ENCODE data around the gene BCAT1. TPM values are rescaled to one million over a fixed set of nuclear protein-coding genes. Genes with fewer than 3 reads are reported as not detected.

Gene BCAT1
- total RNA-seq, 3 donors from 2014 or later (not counting 1 experiment from before 2014, with no cell fraction given): 0.61 to 4.4 (median 1.3) TPM

DNA sequence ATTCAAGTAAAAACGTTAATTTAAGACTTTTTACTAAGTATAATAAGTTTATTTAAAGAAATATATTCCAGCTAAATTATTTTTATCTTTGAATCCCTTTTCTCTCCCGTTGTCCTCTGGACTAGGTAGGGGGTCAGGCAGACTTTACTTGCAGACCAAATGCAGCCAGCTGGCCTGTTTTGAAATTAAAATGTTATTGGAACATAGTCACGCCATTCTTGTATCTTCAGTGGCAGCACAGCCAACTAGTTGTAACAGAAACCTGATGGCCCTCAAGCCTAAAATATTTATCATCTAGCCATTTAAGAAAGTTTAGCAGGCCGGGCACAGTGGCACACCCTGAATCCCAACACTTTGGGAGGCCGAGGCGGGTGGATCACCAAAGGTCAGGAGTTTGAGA, 52.7 kb downstream of the BCAT1 start:
- Mint-ChIP-seq H3K4me1 (peaks cover 0 to 4% of the 10 kb centered on the region in 2 donors), H3K36me3 (no peaks in the 10 kb centered on the region), H3K27ac (no peak overlapping the region), H3K27me3 (ENCODE audit: low read depth in 2 of 2) (peaks cover 13 to 26% of the 10 kb centered on the region in 2 donors), H3K4me3 (no peak overlapping the region), H3K9me3 (no peaks in the 10 kb centered on the region)
- Histone ChIP-seq H3K9me3 (ENCODE audit: control insufficient read depth, insufficient read depth, low read length) (no peaks in the 10 kb centered on the region), H3K27me3 (ENCODE audit: control insufficient read depth, insufficient read depth, low read length) (no peaks in the 10 kb centered on the region), H3K27ac (ENCODE audit: low read length) (no peak overlapping the region), H3K4me1 (ENCODE audit: control insufficient read depth, insufficient read depth, low read length) (no peaks in the 10 kb centered on the region), H3K4me3 (ENCODE audit: low read length) (no peak overlapping the region), H3K36me3 (ENCODE audit: control insufficient read depth, insufficient read depth, low read length) (no peaks in the 10 kb centered on the region)
- DNase-seq: no peak
- TF ChIP-seq, protein P1, sequence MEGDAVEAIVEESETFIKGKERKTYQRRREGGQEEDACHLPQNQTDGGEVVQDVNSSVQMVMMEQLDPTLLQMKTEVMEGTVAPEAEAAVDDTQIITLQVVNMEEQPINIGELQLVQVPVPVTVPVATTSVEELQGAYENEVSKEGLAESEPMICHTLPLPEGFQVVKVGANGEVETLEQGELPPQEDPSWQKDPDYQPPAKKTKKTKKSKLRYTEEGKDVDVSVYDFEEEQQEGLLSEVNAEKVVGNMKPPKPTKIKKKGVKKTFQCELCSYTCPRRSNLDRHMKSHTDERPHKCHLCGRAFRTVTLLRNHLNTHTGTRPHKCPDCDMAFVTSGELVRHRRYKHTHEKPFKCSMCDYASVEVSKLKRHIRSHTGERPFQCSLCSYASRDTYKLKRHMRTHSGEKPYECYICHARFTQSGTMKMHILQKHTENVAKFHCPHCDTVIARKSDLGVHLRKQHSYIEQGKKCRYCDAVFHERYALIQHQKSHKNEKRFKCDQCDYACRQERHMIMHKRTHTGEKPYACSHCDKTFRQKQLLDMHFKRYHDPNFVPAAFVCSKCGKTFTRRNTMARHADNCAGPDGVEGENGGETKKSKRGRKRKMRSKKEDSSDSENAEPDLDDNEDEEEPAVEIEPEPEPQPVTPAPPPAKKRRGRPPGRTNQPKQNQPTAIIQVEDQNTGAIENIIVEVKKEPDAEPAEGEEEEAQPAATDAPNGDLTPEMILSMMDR (IDR thresholded peaks at IDR 0.05): no peak
- no peak for ATAC-seq
- WGBS (ENCODE audit: insufficient coverage): 93% methylated on average over 5 of the region's 6 CpGs
- intact Hi-C loops (cut with micrococcal nuclease): no loop called here

DNA sequence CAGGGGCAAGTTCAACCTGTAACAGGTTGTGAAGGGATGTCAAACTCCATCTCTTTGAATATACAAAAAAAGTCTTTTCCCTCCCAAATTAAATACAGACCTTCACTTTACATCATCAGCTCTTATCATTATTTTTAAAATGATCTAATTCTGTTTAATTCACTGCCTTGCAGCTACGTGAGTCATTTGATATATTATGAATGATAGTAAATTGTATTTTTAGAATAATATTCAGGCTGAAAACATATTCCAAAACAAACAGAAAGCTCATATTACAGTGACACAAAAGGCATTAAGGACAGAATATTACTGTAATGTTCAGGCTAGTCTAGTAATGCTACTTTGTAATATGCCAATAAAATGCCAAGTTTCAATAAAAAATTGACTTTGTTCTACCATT, 53.3 kb downstream of the BCAT1 start:
- intact Hi-C loops (cut with micrococcal nuclease): no loop called here

DNA sequence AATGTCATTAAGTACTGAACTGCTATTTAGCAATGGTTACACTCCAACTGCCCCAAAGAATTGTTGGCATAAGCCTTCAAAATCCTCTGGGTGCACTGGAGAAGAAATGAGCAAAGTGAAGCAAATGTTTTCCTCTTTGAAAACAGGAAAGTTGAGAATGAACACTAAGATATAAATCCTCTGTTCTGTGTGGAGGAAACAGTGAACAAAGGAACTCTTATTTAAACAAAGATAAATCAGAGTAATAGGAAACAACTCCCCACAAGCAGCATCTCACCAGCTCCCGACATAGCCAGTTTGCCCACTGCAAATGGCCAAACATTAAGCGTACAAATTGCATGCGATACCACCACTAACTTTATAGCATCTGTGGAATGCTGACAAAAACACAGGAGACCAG, 54.0 kb downstream of the BCAT1 start:
- Mint-ChIP-seq H3K4me3 (no peak overlapping the region), H3K27ac (no peak overlapping the region), H3K36me3 (no peaks in the 10 kb centered on the region), H3K9me3 (no peaks in the 10 kb centered on the region), H3K27me3 (ENCODE audit: low read depth in 2 of 2) (peaks cover 9 to 26% of the 10 kb centered on the region in 2 donors), H3K4me1 (no peaks in the 10 kb centered on the region)
- DNase-seq (no peak), ATAC-seq (no peak)
- intact Hi-C loops (cut with micrococcal nuclease): no loop called here
- TF ChIP-seq, protein P1 (IDR thresholded peaks at IDR 0.05): no peak
- Histone ChIP-seq H3K36me3 (ENCODE audit: control insufficient read depth, insufficient read depth, low read length) (no peaks in the 10 kb centered on the region), H3K27ac (ENCODE audit: low read length) (no peak overlapping the region), H3K27me3 (ENCODE audit: control insufficient read depth, insufficient read depth, low read length) (no peaks in the 10 kb centered on the region), H3K9me3 (ENCODE audit: control insufficient read depth, insufficient read depth, low read length) (no peaks in the 10 kb centered on the region), H3K4me3 (ENCODE audit: low read length) (no peak overlapping the region), H3K4me1 (ENCODE audit: control insufficient read depth, insufficient read depth, low read length) (no peaks in the 10 kb centered on the region)
- WGBS (ENCODE audit: insufficient coverage): 79% methylated on average over 3 of the region's 3 CpGs

More for the DNA sequence above, 53.3 kb downstream of the BCAT1 start:
- DNase-seq (no peak), ATAC-seq (no peak)
- peaks cover 9 to 26% of the 10 kb centered on the region in 2 donors for H3K27me3 Mint-ChIP-seq (ENCODE audit: low read depth in 2 of 2)
- no peak overlapping the region for H3K27ac Mint-ChIP-seq
- Histone ChIP-seq H3K27ac (ENCODE audit: low read length) (no peak overlapping the region), H3K4me3 (ENCODE audit: low read length) (no peak overlapping the region), H3K36me3 (ENCODE audit: control insufficient read depth, insufficient read depth, low read length) (no peaks in the 10 kb centered on the region), H3K4me1 (ENCODE audit: control insufficient read depth, insufficient read depth, low read length) (no peaks in the 10 kb centered on the region), H3K9me3 (ENCODE audit: control insufficient read depth, insufficient read depth, low read length) (no peaks in the 10 kb centered on the region), H3K27me3 (ENCODE audit: control insufficient read depth, insufficient read depth, low read length) (no peaks in the 10 kb centered on the region)
- no peaks in the 10 kb centered on the region for H3K36me3 Mint-ChIP-seq
- no peaks in the 10 kb centered on the region for H3K4me1 Mint-ChIP-seq
- H3K9me3 Mint-ChIP-seq: no peaks in the 10 kb centered on the region
- TF ChIP-seq, protein P1 (IDR thresholded peaks at IDR 0.05): no peak
- no peak overlapping the region for H3K4me3 Mint-ChIP-seq
- WGBS (ENCODE audit: insufficient coverage): no CpG with 5 or more reads among the region's 1 CpG

DNA sequence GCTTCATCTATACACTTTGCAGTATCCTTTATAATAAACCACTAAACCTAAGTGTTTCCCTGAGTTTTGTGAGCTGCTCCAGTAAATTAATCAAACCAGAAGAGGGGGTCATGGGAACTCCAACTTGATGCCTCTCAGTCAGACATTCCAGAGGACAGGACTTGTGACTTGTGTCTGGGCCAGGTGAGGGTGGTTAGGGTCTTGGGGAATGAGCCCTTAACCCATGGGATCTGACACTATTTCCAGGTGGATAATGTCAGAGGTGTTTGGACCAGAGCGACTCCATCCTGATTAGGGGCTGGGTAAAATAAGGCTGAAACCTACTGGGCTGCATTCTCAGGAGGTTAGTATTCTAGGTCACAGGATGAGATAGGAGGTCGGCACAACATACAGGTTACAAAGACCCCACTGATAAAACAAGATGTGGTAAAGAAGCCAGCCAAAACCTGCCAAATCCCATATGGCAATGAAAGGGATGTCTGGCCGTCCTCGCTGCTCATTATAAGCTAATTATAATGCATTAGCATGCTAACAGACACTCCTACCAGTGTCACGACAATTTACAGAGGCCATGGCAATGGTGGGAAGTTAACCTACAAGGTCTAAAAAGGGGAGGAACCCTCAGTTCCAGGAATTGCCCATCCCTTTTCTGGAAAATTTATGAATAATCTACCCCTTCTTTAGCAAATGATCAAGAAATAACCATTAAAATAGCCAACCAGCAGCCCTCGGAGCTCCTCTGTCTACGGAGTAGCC, 58.7 kb downstream of the BCAT1 start:
- 96% methylated on average over 7 of the region's 7 CpGs for WGBS (ENCODE audit: insufficient coverage)
- Histone ChIP-seq H3K27ac (ENCODE audit: low read length) (no peak overlapping the region), H3K27me3 (ENCODE audit: control insufficient read depth, insufficient read depth, low read length) (no peaks in the 10 kb centered on the region), H3K4me3 (ENCODE audit: low read length) (no peak overlapping the region), H3K36me3 (ENCODE audit: control insufficient read depth, insufficient read depth, low read length) (no peaks in the 10 kb centered on the region), H3K4me1 (ENCODE audit: control insufficient read depth, insufficient read depth, low read length) (no peaks in the 10 kb centered on the region), H3K9me3 (ENCODE audit: control insufficient read depth, insufficient read depth, low read length) (no peaks in the 10 kb centered on the region)
- Mint-ChIP-seq H3K36me3 (no peaks in the 10 kb centered on the region), H3K4me3 (no peak overlapping the region), H3K27ac (no peak overlapping the region), H3K9me3 (no peaks in the 10 kb centered on the region), H3K4me1 (no peaks in the 10 kb centered on the region), H3K27me3 (ENCODE audit: low read depth in 2 of 2) (peaks cover 0 to 12% of the 10 kb centered on the region in 2 donors)
- intact Hi-C loops (cut with micrococcal nuclease): no loop called here
- DNase-seq (no peak), ATAC-seq (no peak)
- TF ChIP-seq, protein P1 (IDR thresholded peaks at IDR 0.05): no peak

All from natural killer cell (primary cell).